ENCODE results near the gene VPS25.
"Not testable (repeated sequence)": the region's sequence is repeated elsewhere in the genome, so short reads cannot be mapped to it uniquely, and the experiment has no call there.

The VPS25 gene

GRCh38 chr17:42769964-42770363 is 3.3 kb upstream of the VPS25 start:
- not testable (repeated sequence) for DNase-seq

- DNase-seq, result no peak
Measured at GRCh38 chr17:42772945-42773289, 332 bp upstream of the VPS25 start.

GRCh38 chr17:42774066-42774745 is 957 bp downstream of the VPS25 start:
- DNase-seq, result no peak

- peak; percentile 49 for DNase-seq
Measured at GRCh38 chr17:42775534-42776098, 2.4 kb downstream of the VPS25 start.

- DNase-seq, result no peak
Measured at GRCh38 chr17:42778570-42778969, 5.3 kb downstream of the VPS25 start.

GRCh38 chr17:42779304-42779935 is 6.2 kb downstream of the VPS25 start:
- no peak for DNase-seq

GRCh38 chr17:42779936-42780850 is 6.9 kb downstream of the VPS25 start, which contains the start of gene WNK4:
TSS of gene WNK4 (plus strand) at chr17:42780610. CDS start at chr17:42780699, 89 bp downstream.
- peak; percentile 35 for DNase-seq

GRCh38 chr17:42780851-42781638 is 7.8 kb downstream of the VPS25 start:
- DNase-seq, result no peak

GRCh38 chr17:42781639-42782165 is 8.5 kb downstream of the VPS25 start:
- DNase-seq, result no peak

GRCh38 chr17:42782166-42783061 is 9.2 kb downstream of the VPS25 start:
- no peak for DNase-seq

GRCh38 chr17:42783062-42783790 is 10.0 kb downstream of the VPS25 start:
- no peak for DNase-seq

GRCh38 chr17:42783791-42784138 is 10.5 kb downstream of the VPS25 start:
- no peak for DNase-seq

GRCh38 chr17:42784409-42784808 is 11.2 kb downstream of the VPS25 start:
- peak; percentile 30 for DNase-seq

GRCh38 chr17:42784811-42785592 is 11.8 kb downstream of the VPS25 start:
- no peak for DNase-seq

- DNase-seq, result no peak
Measured at GRCh38 chr17:42787266-42787665, 14.0 kb downstream of the VPS25 start.

GRCh38 chr17:42791948-42792347 is 18.7 kb downstream of the VPS25 start:
- DNase-seq, result no peak

GRCh38 chr17:42792545-42792944 is 19.3 kb downstream of the VPS25 start:
- no peak for DNase-seq

GRCh38 chr17:42795061-42795460 is 21.8 kb downstream of the VPS25 start:
- no peak for DNase-seq

GRCh38 chr17:42795465-42795864 is 22.2 kb downstream of the VPS25 start:
- no peak for DNase-seq

Measured in hematopoietic multipotent progenitor cell treated with erythropoietin and hydrocortisone succinate and interleukin-3 and kit ligand, for 4 days (in vitro differentiated cells).